Adrenal gland (tissue), 12 donors: ENCODE measurements around the gene PACSIN2. TPM values are rescaled to one million over a fixed set of nuclear protein-coding genes. Genes with fewer than 3 reads are reported as not detected.

Experiments used
- DNase-seq, 7 donors: peaks; one replicate each; pipeline ENCODE4 v3.0.0-alpha.2; 2019 to 2020
- H3K27ac ChIP-seq, 5 donors: fragments of 200-600 bp; sonication (generic) in 4 of 5; 1 replicate in 3 of 5; 2 replicates in 2 of 5; pipeline versions ENCODE4 v1.5.1 to v1.8.0; 2016 to 2020; ENCODE audit warnings: mild to moderate bottlenecking in 1 of 5
- H3K27me3 ChIP-seq: fragments of 200-600 bp; 2 replicates; pipeline ENCODE4 v1.8.0; 2021
- H3K36me3 ChIP-seq, 2 donors: fragments of 200-600 bp; replicated peaks in 1 of 2; 1 replicate in 1 of 2; 2 replicates in 1 of 2; pipeline versions ENCODE4 v1.5.1 to v1.8.0; 2018 to 2022
- H3K4me1 ChIP-seq, 2 donors: fragments of 200-600 bp; replicated peaks in 1 of 2; 1 replicate in 1 of 2; 2 replicates in 1 of 2; pipeline versions ENCODE4 v1.5.1 to v1.8.0; 2018 to 2021
- H3K4me3 ChIP-seq, 4 donors: fragments of 200-600 bp; sonication (generic) in 3 of 4; one replicate each; pipeline ENCODE4 v1.5.1; 2016 to 2018
- H3K9me3 ChIP-seq, 3 donors: fragments of 200-600 bp; sonication (generic) in 1 of 3; replicated peaks in 1 of 3; 1 replicate in 2 of 3; 2 replicates in 1 of 3; pipeline versions ENCODE4 v1.5.1 to v1.8.0; 2016 to 2021
- POLR2A ChIP-seq, 2 donors: fragments of 450-650 bp; IDR thresholded peaks; one replicate each; pipeline ENCODE4 v1.6.1; 2017; ENCODE audit warnings: antibody characterized with exemption in 2 of 2, mild to moderate bottlenecking in 2 of 2, moderate library complexity in 1 of 2
- WGBS, 4 donors: extraction: QIAGEN DNeasy Blood & Tissue Kit in 2 of 4; methylation state at CpG; one replicate each; pipeline versions ENCODE4 v1.1.5 to v1.1.7; 2013 to 2017; 5-methylcytosine and 5-hydroxymethylcytosine counted together
- intact Hi-C, 2 donors: fragments of 100-400 bp; cut with DNase I; formaldehyde crosslinking; loops; one replicate each; pipeline versions ENCODE4 v1.14.1 to v1.15.0; 2022 to 2023
- polyA plus RNA-seq, 3 donors: library from polyadenylated mRNA; stranded (reverse); fragments of 200-250 nt in 2 of 3; fragments of 350-450 nt in 1 of 3; fragmentation: Illumina TruSeq in 1 of 3; extraction: RNeasy Lipid Tissue Mini Kit (QIAGEN cat#74804) in 1 of 3; gene quantifications; one replicate each; pipeline ENCODE4 v1.2.3, GENCODE V29; 2013 to 2014
- total RNA-seq, 9 donors: library from RNA; depleted of rRNA in 4 of 9; stranded (reverse); fragments of >200 nt in 4 of 9; fragments of 120-200 nt in 1 of 9; fragmentation: NEBNext Ultra II Directional in 1 of 9; extraction: Animal tissue kit (Norgen Biotek cat#: 25700) in 1 of 9; gene quantifications; one replicate each; pipeline versions ENCODE4 v1.1.0 to v1.2.4, GENCODE V29; 2013 to 2023
- TF ChIP-seq, protein P1 (sequence below), 6 experiments: fragments of 450-650 bp in 4 of 6; fragments of 200-600 bp in 2 of 6; sonication (generic) in 1 of 6; IDR thresholded peaks; 1 replicate in 5 of 6; 2 replicates in 1 of 6; pipeline versions ENCODE4 v1.5.1 to v1.8.0; 2016 to 2021; ENCODE audit warnings: antibody characterized with exemption in 6 of 6, mild to moderate bottlenecking in 2 of 6, moderate library complexity in 1 of 6
- donor health status: healthy with polysubstance abuse.
- donor health status: Bipolar disorder and iron deficiency.
- donor health status: DM: yes; HTN: yes; CAD: no.
- donor health status: DM: no; HTN: no; CAD: no.
- donor health status: DM: no; HTN: no; CAD: no.
- donor health status: DM: yes; HTN: yes; CAD: no.

PACSIN2 gene
- total and polyA plus RNA-seq, 12 donors: 29.8 to 186 (median 115) TPM

DNA sequence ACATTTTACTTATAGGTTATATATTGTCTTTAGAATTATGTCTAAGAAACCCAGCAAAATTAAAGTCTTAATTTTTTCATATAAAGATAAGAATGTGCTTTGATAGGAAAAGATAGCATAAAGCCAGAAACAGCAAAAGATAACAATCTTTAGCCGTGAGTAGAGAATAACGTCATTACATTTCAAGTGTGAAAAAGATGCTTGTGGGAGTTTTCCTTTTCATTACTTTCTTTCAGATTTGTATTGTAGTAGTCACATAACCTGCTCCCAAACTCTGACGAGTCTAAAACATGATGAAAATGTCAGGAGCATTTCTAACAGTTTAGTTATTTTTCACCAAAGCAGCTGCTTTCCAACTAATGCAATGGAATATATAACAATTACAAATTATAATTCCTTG lies 189.2 kb downstream of the PACSIN2 start:
- 65 to 69% (median 66%) methylated on average over 3 of the region's 3 CpGs for WGBS, 4 donors
- Histone ChIP-seq H3K27me3 (no peaks in the 10 kb centered on the region), H3K27ac (no peak overlapping the region), H3K36me3 (peaks cover 0 to 94% of the 10 kb centered on the region in 2 donors), H3K9me3 (no peaks in the 10 kb centered on the region), H3K4me1 (peaks cover 0 to 1% of the 10 kb centered on the region in 2 donors), H3K4me3 (no peak overlapping the region)
- no peak for DNase-seq
- intact Hi-C loops: no loop called here
- TF ChIP-seq, protein P1, sequence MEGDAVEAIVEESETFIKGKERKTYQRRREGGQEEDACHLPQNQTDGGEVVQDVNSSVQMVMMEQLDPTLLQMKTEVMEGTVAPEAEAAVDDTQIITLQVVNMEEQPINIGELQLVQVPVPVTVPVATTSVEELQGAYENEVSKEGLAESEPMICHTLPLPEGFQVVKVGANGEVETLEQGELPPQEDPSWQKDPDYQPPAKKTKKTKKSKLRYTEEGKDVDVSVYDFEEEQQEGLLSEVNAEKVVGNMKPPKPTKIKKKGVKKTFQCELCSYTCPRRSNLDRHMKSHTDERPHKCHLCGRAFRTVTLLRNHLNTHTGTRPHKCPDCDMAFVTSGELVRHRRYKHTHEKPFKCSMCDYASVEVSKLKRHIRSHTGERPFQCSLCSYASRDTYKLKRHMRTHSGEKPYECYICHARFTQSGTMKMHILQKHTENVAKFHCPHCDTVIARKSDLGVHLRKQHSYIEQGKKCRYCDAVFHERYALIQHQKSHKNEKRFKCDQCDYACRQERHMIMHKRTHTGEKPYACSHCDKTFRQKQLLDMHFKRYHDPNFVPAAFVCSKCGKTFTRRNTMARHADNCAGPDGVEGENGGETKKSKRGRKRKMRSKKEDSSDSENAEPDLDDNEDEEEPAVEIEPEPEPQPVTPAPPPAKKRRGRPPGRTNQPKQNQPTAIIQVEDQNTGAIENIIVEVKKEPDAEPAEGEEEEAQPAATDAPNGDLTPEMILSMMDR (IDR thresholded peaks at IDR 0.05): no peak
- TF ChIP-seq POLR2A (IDR thresholded peaks at IDR 0.05): no peak

- H3K4me1 ChIP-seq: peaks cover 0 to 16% of the 10 kb centered on the region in 2 donors
- 97 to 100% (median 98%) methylated on average over 3 of the region's 3 CpGs for WGBS, 4 donors
- no peak overlapping the region for H3K27ac ChIP-seq
- H3K4me3 ChIP-seq: no peak overlapping the region
- peaks cover 0 to 63% of the 10 kb centered on the region in 2 donors for H3K36me3 ChIP-seq
- no peak for DNase-seq
- TF ChIP-seq, protein P1 (IDR thresholded peaks at IDR 0.05): no peak
- TF ChIP-seq POLR2A (IDR thresholded peaks at IDR 0.05): no peak
- no peaks in the 10 kb centered on the region for H3K27me3 ChIP-seq
- intact Hi-C loops: loop anchor here in 1 of 2 donors (5.0 kb wide), 1 partner anchor 159 kb away; no protein-coding TSS in a partner anchor
- no peaks in the 10 kb centered on the region for H3K9me3 ChIP-seq
Observed at GRCh38 chr22:42821386-42821785, 193.6 kb downstream of the PACSIN2 start.

DNA sequence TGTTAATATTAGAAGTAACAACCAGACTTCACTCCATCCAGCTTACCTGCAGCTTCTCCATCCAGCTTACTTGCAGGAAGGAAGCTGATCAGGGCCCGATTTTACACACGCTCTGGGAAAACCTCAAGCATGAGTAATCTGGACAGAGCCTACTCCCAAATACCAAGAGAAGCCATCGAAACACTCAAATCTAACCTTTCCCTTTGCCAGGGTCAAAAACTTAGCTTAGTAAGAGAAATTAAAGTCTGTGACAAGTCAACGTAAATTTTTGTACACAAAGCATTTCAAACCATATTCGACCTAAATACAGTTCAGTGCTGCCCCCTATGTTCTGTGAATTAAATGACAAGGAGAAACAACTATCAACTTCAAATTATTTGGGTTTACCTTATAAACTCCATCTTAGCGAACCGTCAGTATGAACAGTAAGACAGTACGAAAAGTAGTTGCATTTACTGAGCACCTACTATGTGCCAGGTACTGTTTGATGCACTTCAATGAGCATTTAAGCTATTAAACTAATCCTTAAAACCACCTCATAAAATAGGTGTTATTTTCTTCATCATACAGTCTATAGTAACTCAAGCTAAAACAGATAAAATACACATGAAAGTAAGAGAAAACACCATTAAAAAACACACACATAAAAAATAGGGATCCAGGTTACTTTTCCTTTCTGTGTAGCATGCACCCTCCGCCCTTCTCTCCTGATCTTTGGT lies 194.7 kb downstream of the PACSIN2 start:
- intact Hi-C loops: loop anchor here in 1 of 2 donors (5.0 kb wide), 1 partner anchor 158 kb away; no protein-coding TSS in a partner anchor
- H3K4me1 ChIP-seq: peaks cover 0 to 16% of the 10 kb centered on the region in 2 donors
- TF ChIP-seq, protein P1 (IDR thresholded peaks at IDR 0.05): peak in 5 of 6 experiments; percentile 14 to 74 (median 53)
- TF ChIP-seq POLR2A (IDR thresholded peaks at IDR 0.05): no peak
- peak in 2 of 7 donors; percentile 27 to 40 for DNase-seq
- no peaks in the 10 kb centered on the region for H3K9me3 ChIP-seq
- 34 to 70% (median 47%) methylated on average over 9 of the region's 9 CpGs for WGBS, 4 donors
- no peak overlapping the region for H3K4me3 ChIP-seq
- H3K27me3 ChIP-seq: no peaks in the 10 kb centered on the region
- H3K36me3 ChIP-seq: peaks cover 0 to 63% of the 10 kb centered on the region in 2 donors
- H3K27ac ChIP-seq: peak overlapping the region in 2 of 5 donors; percentile 53 to 56

Other genes starting within 250 kb of the PACSIN2 start
- 100 to 1,000 TPM in 8 of 9 donors, 10 to 100 TPM in 1; 98.9 to 183 (median 120) TPM for gene ARFGAP3, start 157.9 kb downstream of the PACSIN2 start, total RNA-seq
- 100 to 1,000 TPM in 1 of 3 donors, 10 to 100 TPM in 2; 48.7 to 268 (median 71.7) TPM for gene ARFGAP3, start 157.9 kb downstream of the PACSIN2 start, polyA plus RNA-seq
- gene TTLL1, start 74.2 kb upstream of the PACSIN2 start, total RNA-seq: 10 to 100 TPM in 3 of 9 donors, 1 to 10 TPM in 6; 5.8 to 14.1 (median 8.5) TPM
- 10 to 100 TPM in 1 of 3 donors, 1 to 10 TPM in 2; 5.0 to 12.9 (median 7.0) TPM for gene TTLL1, start 74.2 kb upstream of the PACSIN2 start, polyA plus RNA-seq
- gene BIK, start 95.6 kb upstream of the PACSIN2 start, total RNA-seq: 1 to 10 TPM; 1.7 to 7.4 (median 2.9) TPM
- gene BIK, start 95.6 kb upstream of the PACSIN2 start, polyA plus RNA-seq: 1 to 10 TPM in 2 of 3 donors, not detected in 1; 3.1 to 3.4 TPM
- gene MCAT, start 128.2 kb upstream of the PACSIN2 start, total RNA-seq: 10 to 100 TPM; 23.1 to 92.9 (median 28.6) TPM
- gene MCAT, start 128.2 kb upstream of the PACSIN2 start, polyA plus RNA-seq: 10 to 100 TPM; 16.9 to 28.2 (median 19.5) TPM
- gene TSPO, start 136.4 kb upstream of the PACSIN2 start, total RNA-seq: 100 to 1,000 TPM in 8 of 9 donors, 10 to 100 TPM in 1; 16.8 to 881 (median 233) TPM
- gene TSPO, start 136.4 kb upstream of the PACSIN2 start, polyA plus RNA-seq: 100 to 1,000 TPM in 2 of 3 donors, 1 to 10 TPM in 1; 7.8 to 351 (median 182) TPM
- 10 to 100 TPM; 36.5 to 85.2 (median 67.2) TPM for gene TTLL12, start 172.0 kb upstream of the PACSIN2 start, total RNA-seq
- 10 to 100 TPM; 22.6 to 40.0 (median 22.8) TPM for gene TTLL12, start 172.0 kb upstream of the PACSIN2 start, polyA plus RNA-seq